Breast epithelium (tissue), 4 donors: ENCODE results near the gene KCNJ6. TPM values are rescaled to one million over a fixed set of nuclear protein-coding genes. Genes with fewer than 3 reads are reported as not detected.
"Not testable (repeated sequence)": the region's sequence is repeated elsewhere in the genome, so short reads cannot be mapped to it uniquely, and the experiment has no call there.

Experiments
- DNase-seq, 2 donors: peaks; one replicate each; pipeline ENCODE4 v3.0.0-alpha.2; 2019; ENCODE audit warnings: low spot score in 2 of 2
- H3K27ac ChIP-seq, 2 donors: fragments of 200-600 bp; sonication (generic) in 1 of 2; one replicate each; pipeline ENCODE4 v1.5.1; 2016 to 2019; ENCODE audit warnings: mild to moderate bottlenecking in 1 of 2
- H3K27me3 ChIP-seq, 2 donors: fragments of 200-600 bp; sonication (generic) in 1 of 2; one replicate each; pipeline versions ENCODE4 v1.5.1 to v1.6.0; 2017 to 2019; ENCODE audit warnings: control low read depth in 1 of 2, mild to moderate bottlenecking in 1 of 2
- H3K36me3 ChIP-seq: fragments of 200-600 bp; one replicate; pipeline ENCODE4 v1.5.1; 2019
- H3K4me1 ChIP-seq, 2 donors: fragments of 200-600 bp; sonication (generic); one replicate each; pipeline ENCODE4 v1.5.1; 2016 to 2019; ENCODE audit warnings: control low read depth in 1 of 2
- H3K4me3 ChIP-seq, 3 donors: fragments of 200-600 bp; sonication (generic); 1 replicate in 2 of 3; 2 replicates in 1 of 3; pipeline ENCODE4 v1.5.1; 2016 to 2019; ENCODE audit warnings: mild to moderate bottlenecking in 3 of 3, moderate library complexity in 2 of 3
- H3K9me3 ChIP-seq, 2 donors: fragments of 200-600 bp; sonication (generic) in 1 of 2; one replicate each; pipeline ENCODE4 v1.5.1; 2016 to 2019; ENCODE audit warnings: control low read depth in 1 of 2
- CTCF ChIP-seq, 3 donors: fragments of 450-650 bp; IDR thresholded peaks; one replicate each; pipeline ENCODE4 v1.5.1; 2016 to 2017; ENCODE audit warnings: antibody characterized with exemption in 3 of 3, mild to moderate bottlenecking in 3 of 3, moderate library complexity in 3 of 3
- POLR2A ChIP-seq: fragments of 450-650 bp; IDR thresholded peaks from one replicate; pipeline ENCODE4 v1.6.1; 2016; ENCODE audit warnings: antibody characterized with exemption, mild to moderate bottlenecking, moderate library complexity
- POLR2AphosphoS5 ChIP-seq, 3 donors: sonication (generic); formaldehyde crosslinking; IDR thresholded peaks; one replicate each; pipeline ENCODE4 v1.6.1; 2017; ENCODE audit warnings: antibody characterized with exemption in 3 of 3
- intact Hi-C: fragments of 100-400 bp; cut with DNase I; formaldehyde crosslinking; loops from one replicate; pipeline ENCODE4 v1.15.1; 2023; ENCODE audit warnings: low total_unique reads
- total RNA-seq, 3 donors: library from RNA; depleted of rRNA; stranded (reverse); fragments of >200 nt; gene quantifications; one replicate each; pipeline ENCODE4 v1.1.0, GENCODE V29; 2016

Gene KCNJ6
- total RNA-seq, 3 donors from 2014 or later: not detected

DNA sequence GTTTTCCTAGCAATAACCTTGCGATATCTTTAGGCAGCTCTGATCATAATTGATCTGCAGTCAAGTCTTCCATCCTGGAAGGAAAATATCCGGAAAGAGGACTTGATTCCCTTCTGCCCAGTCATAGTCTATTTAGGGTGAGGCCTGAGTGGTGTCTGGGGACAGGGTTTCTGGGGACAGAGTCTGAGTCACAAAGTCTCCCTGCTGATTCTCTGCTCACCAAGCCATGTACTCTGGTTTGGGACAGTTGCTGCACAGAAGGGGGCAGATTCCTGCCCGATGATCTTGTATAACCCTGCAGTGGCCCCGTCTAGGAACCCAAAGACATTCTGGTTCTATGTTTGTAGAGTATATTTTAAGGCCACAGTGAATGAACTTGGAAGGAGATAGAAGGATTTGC, 178.8 kb downstream of the KCNJ6 start:
- DNase-seq: no peak
- H3K4me3 ChIP-seq: no peak overlapping the region
- no peak overlapping the region for H3K27ac ChIP-seq
- intact Hi-C loops: no loop called here
- H3K9me3 ChIP-seq: no peaks in the 10 kb centered on the region
- H3K36me3 ChIP-seq: no peaks in the 10 kb centered on the region
- no peaks in the 10 kb centered on the region for H3K27me3 ChIP-seq
- TF ChIP-seq POLR2AphosphoS5 (IDR thresholded peaks at IDR 0.05): no peak
- no peaks in the 10 kb centered on the region for H3K4me1 ChIP-seq

DNA sequence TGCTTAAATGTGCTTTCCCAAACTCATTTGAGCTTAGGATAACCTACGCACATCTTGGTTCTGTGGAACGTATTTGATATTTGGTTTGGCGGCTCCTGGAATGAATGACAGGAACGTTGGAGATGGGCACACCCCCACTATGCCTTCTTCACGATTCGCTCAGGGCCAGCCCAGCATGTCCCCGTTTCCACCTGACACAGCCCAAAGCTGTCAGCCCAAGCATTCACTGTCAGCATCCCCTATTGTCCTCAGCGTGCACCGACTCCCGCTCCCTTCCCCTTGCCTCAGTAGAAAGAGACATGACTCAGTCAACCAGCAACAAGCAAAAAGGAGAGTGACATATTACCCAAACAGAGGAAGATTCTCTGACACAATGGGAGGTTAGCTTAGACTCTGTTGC, 181.4 kb downstream of the KCNJ6 start:
- intact Hi-C loops: no loop called here
- DNase-seq: no peak
- Histone ChIP-seq H3K4me1 (no peaks in the 10 kb centered on the region), H3K27me3 (peaks cover 0 to 7% of the 10 kb centered on the region in 2 donors), H3K4me3 (no peak overlapping the region), H3K27ac (no peak overlapping the region), H3K9me3 (no peaks in the 10 kb centered on the region), H3K36me3 (no peaks in the 10 kb centered on the region)
- TF ChIP-seq CTCF (IDR thresholded peaks at IDR 0.05) (no peak), POLR2AphosphoS5 (IDR thresholded peaks at IDR 0.05) (no peak), POLR2A (no peak)

- H3K27me3 ChIP-seq: peaks cover 0 to 7% of the 10 kb centered on the region in 2 donors
- no peak for DNase-seq
- H3K9me3 ChIP-seq: no peaks in the 10 kb centered on the region
- H3K4me3 ChIP-seq: no peak overlapping the region
- H3K4me1 ChIP-seq: no peaks in the 10 kb centered on the region
- no peak for TF ChIP-seq CTCF (IDR thresholded peaks at IDR 0.05)
- TF ChIP-seq POLR2AphosphoS5 (IDR thresholded peaks at IDR 0.05): no peak
- TF ChIP-seq POLR2A: no peak
- no peak overlapping the region for H3K27ac ChIP-seq
- intact Hi-C loops: no loop called here
- no peaks in the 10 kb centered on the region for H3K36me3 ChIP-seq
These were observed 183.3 kb downstream of the KCNJ6 start for GRCh38 chr21:37732927-37733326.

- TF ChIP-seq POLR2AphosphoS5 (IDR thresholded peaks at IDR 0.05) (no peak), CTCF (IDR thresholded peaks at IDR 0.05) (no peak), POLR2A (no peak)
- Histone ChIP-seq H3K36me3 (no peaks in the 10 kb centered on the region), H3K4me3 (no peak overlapping the region), H3K4me1 (no peaks in the 10 kb centered on the region), H3K27me3 (no peaks in the 10 kb centered on the region), H3K27ac (no peak overlapping the region), H3K9me3 (no peaks in the 10 kb centered on the region)
- DNase-seq: no peak
- intact Hi-C loops: no loop called here
These were observed 192.1 kb downstream of the KCNJ6 start for GRCh38 chr21:37724201-37724600.

DNA sequence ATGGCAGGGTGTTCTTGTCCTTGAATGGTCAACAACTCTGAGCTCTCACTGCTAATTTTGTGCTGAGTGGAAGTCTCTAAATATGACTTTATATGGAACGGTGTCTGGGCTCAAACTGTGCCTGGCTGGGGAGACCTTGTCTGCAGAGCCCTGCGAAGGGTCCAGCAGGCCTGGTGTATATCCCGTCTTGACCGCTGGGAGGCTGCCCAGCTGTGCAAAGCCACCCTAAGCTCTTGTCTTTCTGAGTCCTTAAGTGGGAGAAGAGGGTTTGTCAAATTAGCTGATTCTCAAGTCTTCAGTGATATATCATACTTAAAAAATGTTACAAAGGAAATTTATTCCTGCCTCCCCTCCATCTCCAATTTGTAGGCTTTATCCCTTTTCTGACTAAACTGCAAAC, 198.7 kb downstream of the KCNJ6 start:
- Histone ChIP-seq H3K4me3 (no peak overlapping the region), H3K9me3 (no peaks in the 10 kb centered on the region), H3K36me3 (no peaks in the 10 kb centered on the region), H3K27ac (no peak overlapping the region), H3K27me3 (no peaks in the 10 kb centered on the region), H3K4me1 (no peaks in the 10 kb centered on the region)
- DNase-seq: no peak
- intact Hi-C loops: no loop called here
- TF ChIP-seq CTCF (IDR thresholded peaks at IDR 0.05): no peak
- no peak for TF ChIP-seq POLR2AphosphoS5 (IDR thresholded peaks at IDR 0.05)

- DNase-seq, H3K4me1 ChIP-seq, H3K4me3 ChIP-seq, H3K9me3 ChIP-seq, intact Hi-C loops, H3K36me3 ChIP-seq, H3K27me3 ChIP-seq, H3K27ac ChIP-seq: not testable (repeated sequence)
These were observed 203.7 kb downstream of the KCNJ6 start for GRCh38 chr21:37712569-37712934.
